Measurements from ENCODE around the gene CFAP210.

CFAP210 gene

GRCh38 chr2:169738566-169739229 is 44.5 kb upstream of the CFAP210 start:
- Histone ChIP-seq H3K79me2 (ENCODE audit: low read length) (no peaks in the 10 kb centered on the region), H3K4me3 (ENCODE audit: low read length) (no peak overlapping the region), H4K20me1 (ENCODE audit: insufficient read depth, low read length) (no peaks in the 10 kb centered on the region), H3K27me3 (replicated peaks; ENCODE audit: insufficient read depth, low read length) (no peaks in the 10 kb centered on the region), H3K4me2 (ENCODE audit: low read depth, low read length) (no peak overlapping the region), H3K4me1 (ENCODE audit: low read length) (no peaks in the 10 kb centered on the region), H3K9ac (ENCODE audit: low read length) (no peak overlapping the region), H3K9me2 (replicated peaks; ENCODE audit: insufficient read depth, low read length) (no peaks in the 10 kb centered on the region), H3K9me3 (replicated peaks; ENCODE audit: insufficient read depth, low read length) (no peaks in the 10 kb centered on the region), H3F3A (ENCODE audit: insufficient read depth, low read length) (no peaks in the 10 kb centered on the region), H2AFZ (ENCODE audit: low read length) (no peak overlapping the region), H3K36me3 (replicated peaks; ENCODE audit: insufficient read depth, low read length) (no peaks in the 10 kb centered on the region), H3K27ac (ENCODE audit: low read length) (no peak overlapping the region)
- TF ChIP-seq, protein P1, sequence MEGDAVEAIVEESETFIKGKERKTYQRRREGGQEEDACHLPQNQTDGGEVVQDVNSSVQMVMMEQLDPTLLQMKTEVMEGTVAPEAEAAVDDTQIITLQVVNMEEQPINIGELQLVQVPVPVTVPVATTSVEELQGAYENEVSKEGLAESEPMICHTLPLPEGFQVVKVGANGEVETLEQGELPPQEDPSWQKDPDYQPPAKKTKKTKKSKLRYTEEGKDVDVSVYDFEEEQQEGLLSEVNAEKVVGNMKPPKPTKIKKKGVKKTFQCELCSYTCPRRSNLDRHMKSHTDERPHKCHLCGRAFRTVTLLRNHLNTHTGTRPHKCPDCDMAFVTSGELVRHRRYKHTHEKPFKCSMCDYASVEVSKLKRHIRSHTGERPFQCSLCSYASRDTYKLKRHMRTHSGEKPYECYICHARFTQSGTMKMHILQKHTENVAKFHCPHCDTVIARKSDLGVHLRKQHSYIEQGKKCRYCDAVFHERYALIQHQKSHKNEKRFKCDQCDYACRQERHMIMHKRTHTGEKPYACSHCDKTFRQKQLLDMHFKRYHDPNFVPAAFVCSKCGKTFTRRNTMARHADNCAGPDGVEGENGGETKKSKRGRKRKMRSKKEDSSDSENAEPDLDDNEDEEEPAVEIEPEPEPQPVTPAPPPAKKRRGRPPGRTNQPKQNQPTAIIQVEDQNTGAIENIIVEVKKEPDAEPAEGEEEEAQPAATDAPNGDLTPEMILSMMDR (IDR thresholded peaks at IDR 0.05; ENCODE audit: low read length) = no peak
- TF ChIP-seq EZH2phosphoT487 (IDR thresholded peaks at IDR 0.05; ENCODE audit: low read length) (no peak), EZH2 (optimal IDR thresholded peaks at IDR 0.05; ENCODE audit: low read depth, low read length) (no peak)
- no peak for DNase-seq

GRCh38 chr2:169736902-169737301 is 42.7 kb upstream of the CFAP210 start:
- Histone ChIP-seq H3K4me3 (ENCODE audit: low read length) (no peak overlapping the region), H2AFZ (ENCODE audit: low read length) (no peak overlapping the region), H3K9me3 (replicated peaks; ENCODE audit: insufficient read depth, low read length) (no peaks in the 10 kb centered on the region), H3F3A (ENCODE audit: insufficient read depth, low read length) (no peaks in the 10 kb centered on the region), H3K9ac (ENCODE audit: low read length) (no peak overlapping the region), H3K9me2 (replicated peaks; ENCODE audit: insufficient read depth, low read length) (no peaks in the 10 kb centered on the region), H3K36me3 (replicated peaks; ENCODE audit: insufficient read depth, low read length) (no peaks in the 10 kb centered on the region), H3K79me2 (ENCODE audit: low read length) (no peaks in the 10 kb centered on the region), H3K27me3 (replicated peaks; ENCODE audit: insufficient read depth, low read length) (no peaks in the 10 kb centered on the region), H3K4me2 (ENCODE audit: low read depth, low read length) (no peak overlapping the region), H4K20me1 (ENCODE audit: insufficient read depth, low read length) (no peaks in the 10 kb centered on the region), H3K27ac (ENCODE audit: low read length) (no peak overlapping the region), H3K4me1 (ENCODE audit: low read length) (no peaks in the 10 kb centered on the region)
- no peak for DNase-seq
- TF ChIP-seq, protein P1 (IDR thresholded peaks at IDR 0.05; ENCODE audit: low read length) = no peak
- no peak for TF ChIP-seq EZH2 (optimal IDR thresholded peaks at IDR 0.05; ENCODE audit: low read depth, low read length)
- TF ChIP-seq EZH2phosphoT487 (IDR thresholded peaks at IDR 0.05; ENCODE audit: low read length) = no peak

- Histone ChIP-seq H2AFZ (ENCODE audit: low read length) (no peak overlapping the region), H3K4me3 (ENCODE audit: low read length) (no peak overlapping the region), H4K20me1 (ENCODE audit: insufficient read depth, low read length) (no peaks in the 10 kb centered on the region), H3K9me2 (replicated peaks; ENCODE audit: insufficient read depth, low read length) (no peaks in the 10 kb centered on the region), H3K4me2 (ENCODE audit: low read depth, low read length) (no peak overlapping the region), H3K79me2 (ENCODE audit: low read length) (no peaks in the 10 kb centered on the region), H3K27me3 (replicated peaks; ENCODE audit: insufficient read depth, low read length) (no peaks in the 10 kb centered on the region), H3K9ac (ENCODE audit: low read length) (no peak overlapping the region), H3K27ac (ENCODE audit: low read length) (no peak overlapping the region), H3K36me3 (replicated peaks; ENCODE audit: insufficient read depth, low read length) (no peaks in the 10 kb centered on the region), H3K9me3 (replicated peaks; ENCODE audit: insufficient read depth, low read length) (no peaks in the 10 kb centered on the region), H3K4me1 (ENCODE audit: low read length) (no peaks in the 10 kb centered on the region), H3F3A (ENCODE audit: insufficient read depth, low read length) (no peaks in the 10 kb centered on the region)
- TF ChIP-seq, protein P1 (IDR thresholded peaks at IDR 0.05; ENCODE audit: low read length) = no peak
- no peak for TF ChIP-seq EZH2 (optimal IDR thresholded peaks at IDR 0.05; ENCODE audit: low read depth, low read length)
- TF ChIP-seq EZH2phosphoT487 (IDR thresholded peaks at IDR 0.05; ENCODE audit: low read length) = no peak
- no peak for DNase-seq
Observed at GRCh38 chr2:169735623-169736022, 41.4 kb upstream of the CFAP210 start.

Measured in MM.1S (cell line).